ENCODE data around the gene GNAO1. TPM values are rescaled to one million over a fixed set of nuclear protein-coding genes. Genes with fewer than 3 reads are reported as not detected.

GNAO1 gene
- polyA plus RNA-seq, 1 of the 3 experiments (the other 2 are of a cell fraction): 0.30 TPM

DNA sequence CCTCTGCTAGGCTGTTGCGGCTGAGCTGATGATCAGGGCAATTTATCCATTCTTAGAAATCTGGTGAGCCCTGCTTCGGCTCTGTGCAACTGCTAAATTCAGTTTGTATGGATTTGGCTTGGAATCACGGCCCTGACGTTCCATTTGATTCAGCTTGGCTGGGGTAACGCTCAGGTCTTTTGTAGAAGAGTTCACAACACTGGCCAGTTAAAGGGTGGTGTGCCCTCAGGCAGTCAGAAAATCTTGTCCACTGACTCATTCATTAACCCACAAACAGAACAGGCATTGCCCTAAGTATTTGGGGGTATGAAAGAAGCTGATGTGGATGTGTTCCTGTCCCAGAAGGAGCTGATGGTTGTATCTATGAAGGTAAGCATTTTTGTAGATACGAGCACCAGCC lies 53.9 kb downstream of the GNAO1 start (continued):
- TF ChIP-seq RAD21 (IDR thresholded peaks at IDR 0.05; ENCODE audit: low read length): no peak
- no peak for TF ChIP-seq POLR2AphosphoS5 (IDR thresholded peaks at IDR 0.05; ENCODE audit: low read depth, low read length)
- no peak for TF ChIP-seq GABPA (IDR thresholded peaks at IDR 0.05; ENCODE audit: low read depth)
- TF ChIP-seq TAF1 (IDR thresholded peaks at IDR 0.05; ENCODE audit: borderline replicate concordance, low read depth, low read length): no peak
- TF ChIP-seq RFX5 (IDR thresholded peaks at IDR 0.05; ENCODE audit: low read length): no peak
- TF ChIP-seq FOXM1 (IDR thresholded peaks at IDR 0.05; ENCODE audit: low read depth): no peak
- no peak for TF ChIP-seq SIN3A (IDR thresholded peaks at IDR 0.05; ENCODE audit: borderline replicate concordance, low read depth, low read length)

- ChIA-PET POLR2A (interaction anchor here (0.6 to 1.6 kb wide), 3 partner anchors 53 to 1230 kb away, joined by 3 to 4 read pairs (median 4); no protein-coding TSS in a partner anchor), CTCF (interaction anchor here (0.7 to 3.2 kb wide), 11 partner anchors 12 to 330 kb away, joined by 3 to 12 read pairs (median 6); no protein-coding TSS in a partner anchor)
- Histone ChIP-seq H3K9ac (no peak overlapping the region), H3K27ac (ENCODE audit: low read depth in 2 of 2, low read length in 1 of 2) (peak overlapping the region in 1 of 2 experiments; percentile 92; a peak in 2 of 4 replicates), H3K9me2 (no peaks in the 10 kb centered on the region), H3K27me3 (ENCODE audit: insufficient read depth) (no peaks in the 10 kb centered on the region), H4K20me1 (ENCODE audit: insufficient read depth) (no peaks in the 10 kb centered on the region), H3F3A (replicated peaks; ENCODE audit: insufficient read depth) (no peaks in the 10 kb centered on the region), H3K9me3 (no peaks in the 10 kb centered on the region), H3K4me1 (ENCODE audit: control insufficient read depth in 1 of 2, insufficient read depth in 2 of 2, low read depth in 1 of 2, low read length in 1 of 2) (peaks cover 0 to 34% of the 10 kb centered on the region in 2 experiments; a peak in 1 of 4 replicates), H3K4me3 (ENCODE audit: low read depth in 2 of 2, low read length in 1 of 2) (no peak overlapping the region), H2AFZ (ENCODE audit: low read depth) (no peak overlapping the region), H3K79me2 (ENCODE audit: insufficient read depth) (no peaks in the 10 kb centered on the region), H3K36me3 (replicated peaks in 1 of 2; ENCODE audit: control insufficient read depth in 1 of 2, insufficient read depth in 2 of 2, low read length in 1 of 2) (no peaks in the 10 kb centered on the region), H3K4me2 (no peak overlapping the region)
- 36% methylated on average over 10 of the region's 13 CpGs for WGBS (ENCODE audit: low lambda C conversion rate)
- no peak for TF ChIP-seq JUND (IDR thresholded peaks at IDR 0.05)
- TF ChIP-seq, protein P1, sequence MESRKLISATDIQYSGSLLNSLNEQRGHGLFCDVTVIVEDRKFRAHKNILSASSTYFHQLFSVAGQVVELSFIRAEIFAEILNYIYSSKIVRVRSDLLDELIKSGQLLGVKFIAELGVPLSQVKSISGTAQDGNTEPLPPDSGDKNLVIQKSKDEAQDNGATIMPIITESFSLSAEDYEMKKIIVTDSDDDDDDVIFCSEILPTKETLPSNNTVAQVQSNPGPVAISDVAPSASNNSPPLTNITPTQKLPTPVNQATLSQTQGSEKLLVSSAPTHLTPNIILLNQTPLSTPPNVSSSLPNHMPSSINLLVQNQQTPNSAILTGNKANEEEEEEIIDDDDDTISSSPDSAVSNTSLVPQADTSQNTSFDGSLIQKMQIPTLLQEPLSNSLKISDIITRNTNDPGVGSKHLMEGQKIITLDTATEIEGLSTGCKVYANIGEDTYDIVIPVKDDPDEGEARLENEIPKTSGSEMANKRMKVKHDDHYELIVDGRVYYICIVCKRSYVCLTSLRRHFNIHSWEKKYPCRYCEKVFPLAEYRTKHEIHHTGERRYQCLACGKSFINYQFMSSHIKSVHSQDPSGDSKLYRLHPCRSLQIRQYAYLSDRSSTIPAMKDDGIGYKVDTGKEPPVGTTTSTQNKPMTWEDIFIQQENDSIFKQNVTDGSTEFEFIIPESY (IDR thresholded peaks at IDR 0.05; ENCODE audit: borderline replicate concordance, low read depth): no peak
- peak; percentile 71 for TF ChIP-seq GATA2 (CRISPR knock-in tag; IDR thresholded peaks at IDR 0.05)
- peak; percentile 69; the same call in 1 of the 2 replicates for TF ChIP-seq RCOR1 (IDR thresholded peaks at IDR 0.05; ENCODE audit: low read length)
- peak; percentile 82 for TF ChIP-seq FOXJ3 (CRISPR knock-in tag; IDR thresholded peaks at IDR 0.05)
- TF ChIP-seq SMC3 (IDR thresholded peaks at IDR 0.05; ENCODE audit: low read depth, low read length): peak; percentile 6; the same call in 1 of the 2 replicates
- TF ChIP-seq RAD21 (IDR thresholded peaks at IDR 0.05; ENCODE audit: low read length): peak; percentile 50
- TF ChIP-seq EP300 (IDR thresholded peaks at IDR 0.05; ENCODE audit: borderline replicate concordance in 1 of 2, low read depth in 1 of 2, low read length in 1 of 2): peak in 1 of 2 experiments; percentile 36; a peak in 1 of 4 replicates
- peak; percentile 27 for TF ChIP-seq CHD2 (IDR thresholded peaks at IDR 0.05; ENCODE audit: low read length, partially characterized antibody)
- no peak for TF ChIP-seq RXRA (IDR thresholded peaks at IDR 0.05; ENCODE audit: borderline replicate concordance, low read depth)
- no peak for TF ChIP-seq TAF1 (IDR thresholded peaks at IDR 0.05; ENCODE audit: borderline replicate concordance, low read depth, low read length)
- peak; percentile 56 for DNase-seq
Measured at GRCh38 chr16:56246051-56246817, 54.9 kb downstream of the GNAO1 start.
